Hepatic stellate cell (primary cell): ENCODE results near the gene TMEM213.
A peak's percentile ranks its signal among the peaks of the same experiment; 100 is the strongest.

Experiments
- DNase-seq: peaks from one replicate; pipeline ENCODE4 v3.0.0; 2011; ENCODE audit warnings: low spot score

The TMEM213 gene

DNA sequence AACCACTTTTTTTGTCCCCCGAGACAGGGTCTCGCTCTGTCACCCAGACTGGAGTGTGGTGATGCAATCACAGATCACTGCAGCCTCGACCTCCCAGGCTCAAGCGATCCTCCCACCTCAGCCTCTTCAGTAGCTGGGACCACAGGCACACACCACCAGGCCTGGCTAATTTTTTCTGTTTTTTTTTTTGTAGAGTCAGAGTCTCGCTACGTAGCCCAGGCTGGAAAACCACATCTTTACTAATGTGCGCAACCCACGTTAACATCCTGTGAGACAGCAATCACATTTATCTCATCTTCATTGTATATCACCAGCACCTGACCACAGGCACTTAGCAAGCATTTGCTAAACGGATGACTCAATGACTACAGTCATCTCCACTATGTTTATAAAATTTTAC, 78.0 kb downstream of the TMEM213 start:
- DNase-seq = no peak

DNA sequence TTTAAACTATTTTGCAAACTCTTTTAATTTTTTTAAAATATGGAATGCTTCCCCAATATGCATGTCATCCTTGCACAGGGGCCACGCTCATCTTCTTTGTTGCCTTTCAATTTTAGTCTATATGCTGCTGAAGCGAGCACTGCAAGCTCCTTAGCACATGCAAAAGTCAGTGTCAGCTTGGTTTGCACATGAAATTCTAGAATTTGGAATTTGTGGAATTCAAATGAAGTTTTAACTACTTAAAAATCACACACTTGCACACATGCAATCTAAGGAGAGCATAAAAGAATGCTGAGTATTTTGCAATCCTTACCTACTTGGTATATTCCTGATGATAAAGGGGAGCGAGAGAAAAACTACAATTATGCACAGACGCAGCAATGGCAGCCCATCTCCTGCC, 78.5 kb downstream of the TMEM213 start:
- DNase-seq = no peak

GRCh38 chr7:138878051-138878450, 80.3 kb downstream of the TMEM213 start:
- no peak for DNase-seq

DNA sequence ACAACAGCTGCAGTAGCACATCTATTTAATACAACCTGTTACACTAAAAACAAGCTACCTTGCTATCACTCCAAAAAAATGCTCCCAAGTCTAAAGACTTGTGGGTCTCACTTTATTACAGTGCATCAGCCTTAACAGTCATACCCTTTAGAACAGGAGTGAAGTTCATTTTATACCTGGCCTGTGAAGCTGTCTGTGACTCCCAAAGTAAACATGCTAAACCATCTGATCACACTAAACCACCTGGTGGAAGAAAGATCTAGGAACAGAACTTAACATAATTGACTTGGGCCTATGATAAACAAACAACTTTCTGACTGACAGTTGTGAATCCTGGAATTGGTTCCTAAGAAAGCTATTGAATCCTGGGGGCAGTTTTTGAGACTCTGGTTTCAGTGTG, 81.1 kb downstream of the TMEM213 start:
- DNase-seq = no peak

DNA sequence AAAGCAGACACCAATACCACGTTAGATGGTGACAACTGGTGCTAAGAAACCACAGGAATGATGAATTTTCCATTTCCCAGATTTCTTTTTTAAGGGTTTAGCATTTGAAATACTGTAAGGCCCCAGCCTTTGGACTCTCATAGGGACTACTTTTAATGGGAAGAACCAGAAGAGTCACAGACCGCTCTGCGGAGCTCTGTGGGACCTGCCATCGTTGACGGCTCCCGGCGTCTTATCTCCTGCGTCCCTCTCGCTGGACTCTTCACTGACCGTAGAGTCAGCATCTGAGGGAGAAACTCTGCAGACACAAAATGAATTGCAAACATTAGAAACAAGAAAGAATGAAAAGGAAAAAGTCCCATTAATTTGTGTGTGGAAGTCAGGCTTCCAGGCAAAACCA, 81.6 kb downstream of the TMEM213 start:
- DNase-seq = no peak

- no peak for DNase-seq
Measured at GRCh38 chr7:138880881-138881578, 83.2 kb downstream of the TMEM213 start.

DNA sequence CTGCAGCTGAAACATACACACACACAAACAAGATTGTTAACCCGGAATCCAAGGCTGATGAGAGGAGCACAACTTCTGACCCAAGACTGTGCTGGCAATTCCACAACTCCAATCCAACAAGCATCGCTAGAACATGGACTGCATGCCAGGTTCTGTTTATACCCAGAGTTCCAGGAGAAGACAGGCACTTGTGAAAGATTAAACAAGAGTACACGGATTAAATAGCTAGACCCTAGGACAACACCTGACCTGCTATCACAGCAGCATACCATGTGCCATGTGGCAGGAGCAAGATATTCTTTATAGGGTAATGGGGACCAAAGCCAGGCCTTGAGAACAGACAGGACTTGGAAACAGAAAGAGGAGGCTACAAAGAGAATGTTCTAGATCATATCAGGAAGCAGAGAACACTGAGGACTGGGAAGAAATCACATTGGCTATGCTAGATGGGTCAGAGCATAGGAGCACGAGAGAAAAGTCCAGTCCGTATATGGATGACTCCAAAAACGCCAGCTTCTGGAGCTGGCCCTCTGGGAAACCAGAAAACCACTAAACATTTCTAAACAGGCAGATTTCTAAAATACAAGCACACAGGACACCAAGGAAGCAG, 83.9 kb downstream of the TMEM213 start:
- no peak for DNase-seq

- no peak for DNase-seq
Measured at GRCh38 chr7:138882249-138882648, 84.5 kb downstream of the TMEM213 start.

DNA sequence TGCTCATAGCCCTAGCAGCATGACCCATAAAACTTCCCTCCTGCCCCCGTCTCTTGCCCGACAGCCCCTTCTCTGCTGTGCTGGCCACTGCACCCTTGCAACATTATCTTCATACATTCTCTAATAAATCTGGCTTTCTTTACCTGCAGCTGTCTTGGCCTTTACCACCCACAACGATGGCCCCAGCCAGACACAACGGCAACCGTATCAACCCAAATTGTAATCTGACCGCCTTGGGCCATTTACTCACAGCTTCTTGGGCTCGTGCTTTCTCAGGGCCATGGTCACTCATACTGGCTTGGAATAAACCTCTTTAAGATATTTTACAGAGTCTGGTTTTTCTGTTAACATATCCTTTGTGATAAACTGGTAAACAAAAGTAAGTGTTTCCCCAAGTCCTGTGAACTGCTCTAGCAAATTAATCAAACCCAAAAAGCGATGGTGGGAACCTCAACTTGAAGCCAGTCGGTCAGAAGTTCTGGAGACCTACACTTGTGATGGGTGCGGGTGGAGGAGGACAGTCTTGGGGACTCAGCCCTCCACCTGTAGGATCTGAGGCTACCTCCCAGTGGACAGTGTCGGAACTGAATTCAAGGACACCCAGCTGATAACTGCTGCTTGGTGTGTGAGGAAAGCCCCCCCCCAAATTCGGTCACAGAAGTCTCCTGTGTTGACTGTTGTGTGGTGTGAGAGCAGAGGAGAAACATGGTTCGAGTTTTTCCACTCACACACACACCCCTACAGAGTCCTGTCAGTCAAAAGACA, 87.8 kb downstream of the TMEM213 start:
- no peak for DNase-seq

DNA sequence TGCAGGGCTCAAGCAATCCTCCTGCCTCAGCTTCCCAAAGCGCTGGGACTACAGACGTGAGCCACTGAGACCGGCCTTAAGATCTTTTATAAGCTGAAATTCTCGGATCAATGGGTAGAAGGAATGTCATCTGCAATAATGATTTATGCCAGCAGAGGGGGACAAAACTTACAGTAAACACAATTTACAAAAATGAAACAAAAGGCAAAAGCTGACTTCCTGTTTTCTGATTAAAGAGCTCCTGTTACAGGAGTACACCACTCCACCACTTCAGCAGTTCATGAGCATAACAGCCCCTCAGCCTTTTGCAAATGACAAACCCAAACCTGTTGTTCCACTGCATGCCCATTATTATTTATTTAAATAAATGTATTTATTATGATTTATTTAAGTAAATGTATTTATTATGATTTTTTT, 88.7 kb downstream of the TMEM213 start:
- DNase-seq = peak; percentile 52

DNA sequence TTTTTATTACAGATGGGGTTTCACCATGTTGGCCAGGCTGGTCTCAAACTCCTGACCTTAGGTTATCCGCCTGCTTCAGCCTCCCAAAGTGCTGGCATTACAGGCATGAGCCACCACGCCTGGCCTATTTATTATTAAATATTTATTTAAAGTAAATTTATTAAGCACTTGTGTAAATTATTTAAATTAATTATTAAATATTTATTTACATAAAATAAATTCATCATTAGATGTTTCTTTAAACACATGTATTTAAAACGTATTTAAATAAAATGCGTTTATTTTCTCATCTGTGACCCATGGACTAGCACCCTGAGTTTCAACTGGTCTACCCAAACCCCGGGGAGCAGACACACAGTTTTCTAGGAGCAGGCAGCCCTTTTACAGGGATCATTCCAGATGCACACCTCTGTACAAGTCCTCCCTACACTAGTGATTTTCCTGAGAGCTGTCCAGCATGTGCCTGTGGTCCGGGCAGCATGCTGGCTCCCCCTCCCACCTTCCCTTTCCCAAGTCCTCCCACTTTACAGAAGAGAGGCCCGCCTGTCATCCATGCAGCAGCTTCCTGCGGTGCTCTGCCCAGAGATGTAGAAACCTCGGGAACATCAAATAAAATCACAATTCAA, 89.4 kb downstream of the TMEM213 start:
- no peak for DNase-seq
